Thyroid gland (tissue), 4 donors: ENCODE measurements around the gene HIVEP3.

Experiments used
- CTCF ChIP-seq, 6 experiments: fragments of 200-600 bp in 3 of 6; fragments of 450-650 bp in 3 of 6; sonication (generic) in 3 of 6; IDR thresholded peaks; one replicate each; pipeline ENCODE4 v1.5.1; 2016 to 2019; ENCODE audit warnings: antibody characterized with exemption in 6 of 6, mild to moderate bottlenecking in 2 of 6, inconsistent platforms in 1 of 6, moderate library complexity in 1 of 6
- POLR2A ChIP-seq, 2 donors: fragments of 450-650 bp; IDR thresholded peaks; one replicate each; pipeline ENCODE4 v1.6.1; 2017; ENCODE audit warnings: antibody characterized with exemption in 2 of 2, mild to moderate bottlenecking in 2 of 2, moderate library complexity in 1 of 2

- no peak for TF ChIP-seq CTCF (IDR thresholded peaks at IDR 0.05)
- no peak for TF ChIP-seq POLR2A (IDR thresholded peaks at IDR 0.05)
Measured at GRCh38 chr1:41668054-41668660, 250.6 kb downstream of the HIVEP3 start.
